Sigmoid colon (tissue), 7 donors: ENCODE results near the gene PANK2. TPM values are rescaled to one million over a fixed set of nuclear protein-coding genes. Genes with fewer than 3 reads are reported as not detected.
"Not testable (repeated sequence)": the region's sequence is repeated elsewhere in the genome, so short reads cannot be mapped to it uniquely, and the experiment has no call there.

ENCODE experiments used
- DNase-seq: peaks from one replicate; pipeline ENCODE4 v3.0.0-alpha.2; 2019
- H3K27ac ChIP-seq, 4 donors: fragments of 200-600 bp; sonication (generic); one replicate each; pipeline ENCODE4 v1.5.1; 2016 to 2019; ENCODE audit warnings: mild to moderate bottlenecking in 1 of 4
- H3K27me3 ChIP-seq, 3 donors: fragments of 200-600 bp; sonication (generic); one replicate each; pipeline ENCODE4 v1.5.1; 2019; ENCODE audit warnings: mild to moderate bottlenecking in 1 of 3
- H3K36me3 ChIP-seq, 4 donors: fragments of 200-600 bp; sonication (generic); one replicate each; pipeline ENCODE4 v1.5.1; 2016 to 2019
- H3K4me1 ChIP-seq, 4 donors: fragments of 200-600 bp; sonication (generic); one replicate each; pipeline ENCODE4 v1.5.1; 2017 to 2019
- H3K4me3 ChIP-seq, 4 donors: fragments of 200-600 bp; sonication (generic); one replicate each; pipeline ENCODE4 v1.5.1; 2017 to 2019; ENCODE audit warnings: mild to moderate bottlenecking in 2 of 4, moderate library complexity in 1 of 4
- H3K9me3 ChIP-seq, 4 donors: fragments of 200-600 bp in 3 of 4; sonication (generic) in 3 of 4; one replicate each; pipeline versions ENCODE4 v1.5.1 to v1.6.1; 2013 to 2019
- CTCF ChIP-seq, 4 experiments: fragments of 450-650 bp in 3 of 4; fragments of 200-600 bp in 1 of 4; IDR thresholded peaks; one replicate each; pipeline ENCODE4 v1.5.1; 2016 to 2019; ENCODE audit warnings: antibody characterized with exemption in 4 of 4, mild to moderate bottlenecking in 3 of 4, moderate library complexity in 2 of 4
- EP300 ChIP-seq, 4 donors: sonication (generic); formaldehyde crosslinking; IDR thresholded peaks; one replicate each; pipeline ENCODE4 v1.6.1; 2017; ENCODE audit warnings: antibody characterized with exemption in 4 of 4
- POLR2A ChIP-seq, 2 donors: fragments of 450-650 bp; IDR thresholded peaks; one replicate each; pipeline ENCODE4 v1.6.1; 2016; ENCODE audit warnings: antibody characterized with exemption in 2 of 2, mild to moderate bottlenecking in 2 of 2, moderate library complexity in 2 of 2
- POLR2AphosphoS5 ChIP-seq, 4 donors: sonication (generic); formaldehyde crosslinking; IDR thresholded peaks; one replicate each; pipeline ENCODE4 v1.6.1; 2017; ENCODE audit warnings: antibody characterized with exemption in 4 of 4
- WGBS, 2 donors: extraction: QIAGEN DNeasy Blood & Tissue Kit; methylation state at CpG; one replicate each; pipeline ENCODE4 v1.1.7; 2013; 5-methylcytosine and 5-hydroxymethylcytosine counted together
- intact Hi-C: fragments of 100-400 bp; cut with DNase I; formaldehyde crosslinking; loops from one replicate; pipeline ENCODE4 v1.15.1; 2023
- polyA plus RNA-seq, 3 donors: library from polyadenylated mRNA; stranded (reverse); fragments of 200-250 nt; gene quantifications; one replicate each; pipeline ENCODE4 v1.2.3, GENCODE V29; 2013
- total RNA-seq, 4 donors: library from RNA; depleted of rRNA; stranded (reverse); fragments of >200 nt; gene quantifications; one replicate each; pipeline ENCODE4 v1.1.0, GENCODE V29; 2016
- donor health status: healthy with polysubstance abuse.
- donor health status: Bipolar disorder and iron deficiency.
- donor health status: healthy.

Gene PANK2
- total RNA-seq (10 to 100 TPM; 35.1 to 43.2 (median 39.0) TPM), polyA plus RNA-seq (10 to 100 TPM; 16.2 to 26.1 (median 20.3) TPM)

- Histone ChIP-seq H3K4me1 (peaks cover 0 to 48% (median 42%) of the 10 kb centered on the region in 4 donors), H3K36me3 (no peaks in the 10 kb centered on the region), H3K27ac (peak within 1 kb of the TSS; percentile 95 to 98 (median 96)), H3K27me3 (no peaks in the 10 kb centered on the region), H3K4me3 (peak within 1 kb of the TSS; percentile 83 to 97 (median 89)), H3K9me3 (no peaks in the 10 kb centered on the region)
- intact Hi-C loops, result loop anchor here (2.0 to 5.0 kb wide), 4 partner anchors 46 to 1017 kb away; partner anchors contain the start of genes PTPRA and RNF24
- DNase-seq, result peak; percentile 100
- 0 to 1% methylated on average over 72 of the region's 72 CpGs for WGBS, 2 donors
- TF ChIP-seq CTCF (IDR thresholded peaks at IDR 0.05) (peak; percentile 24 to 58 (median 43)), POLR2A (IDR thresholded peaks at IDR 0.05) (peak; percentile 85 to 89), POLR2AphosphoS5 (IDR thresholded peaks at IDR 0.05) (peak; percentile 96 to 99 (median 98)), EP300 (IDR thresholded peaks at IDR 0.05) (no peak)
Measured at GRCh38 chr20:3888622-3889488, at the start of gene PANK2. Gene PANK2 (plus strand): TSS chr20:3889387.

GRCh38 chr20:3840201-3840600 is 49.0 kb upstream of the PANK2 start:
- H3K4me3 ChIP-seq, H3K4me1 ChIP-seq, H3K36me3 ChIP-seq, H3K27me3 ChIP-seq, DNase-seq, H3K27ac ChIP-seq, H3K9me3 ChIP-seq: not testable (repeated sequence)
- intact Hi-C loops, result loop anchor here (10.0 kb wide), 2 partner anchors 155 to 245 kb away; partner anchors contain the start of gene ADAM33
- 94 to 96% methylated on average over 7 of the region's 7 CpGs for WGBS, 2 donors

- Histone ChIP-seq H3K9me3 (no peaks in the 10 kb centered on the region), H3K27ac (no peak overlapping the region), H3K36me3 (no peaks in the 10 kb centered on the region), H3K27me3 (no peaks in the 10 kb centered on the region), H3K4me1 (peaks cover 0 to 13% (median 9%) of the 10 kb centered on the region in 4 donors), H3K4me3 (no peak overlapping the region)
- TF ChIP-seq POLR2A (IDR thresholded peaks at IDR 0.05), result no peak
- no peak for TF ChIP-seq EP300 (IDR thresholded peaks at IDR 0.05)
- no peak for TF ChIP-seq CTCF (IDR thresholded peaks at IDR 0.05)
- TF ChIP-seq POLR2AphosphoS5 (IDR thresholded peaks at IDR 0.05), result no peak
- no peak for DNase-seq
- WGBS, 2 donors, result 28 to 67% methylated on average over 7 of the region's 7 CpGs
- intact Hi-C loops, result loop anchor here (10.0 kb wide), 2 partner anchors 158 to 242 kb away; partner anchors contain the start of gene ADAM33
Measured at GRCh38 chr20:3842348-3842930, 46.7 kb upstream of the PANK2 start.

- WGBS, 2 donors, result 38 to 59% methylated on average over 5 of the region's 5 CpGs
- intact Hi-C loops, result loop anchor here (10.0 kb wide), 2 partner anchors 159 to 241 kb away; partner anchors contain the start of gene ADAM33
- H3K4me1 ChIP-seq, result peaks cover 0 to 21% (median 17%) of the 10 kb centered on the region in 4 donors
- no peaks in the 10 kb centered on the region for H3K27me3 ChIP-seq
- DNase-seq, result no peak
- H3K9me3 ChIP-seq, result no peaks in the 10 kb centered on the region
- no peaks in the 10 kb centered on the region for H3K36me3 ChIP-seq
- H3K4me3 ChIP-seq, result no peak overlapping the region
- no peak overlapping the region for H3K27ac ChIP-seq
- TF ChIP-seq CTCF (IDR thresholded peaks at IDR 0.05), result no peak
- TF ChIP-seq POLR2AphosphoS5 (IDR thresholded peaks at IDR 0.05), result no peak
- no peak for TF ChIP-seq POLR2A (IDR thresholded peaks at IDR 0.05)
- no peak for TF ChIP-seq EP300 (IDR thresholded peaks at IDR 0.05)
Measured at GRCh38 chr20:3843490-3843889, 45.7 kb upstream of the PANK2 start.

GRCh38 chr20:3843990-3844619 is 45.1 kb upstream of the PANK2 start:
- 91 to 96% methylated on average over 9 of the region's 9 CpGs for WGBS, 2 donors
- H3K27me3 ChIP-seq, DNase-seq, H3K27ac ChIP-seq, H3K4me3 ChIP-seq, H3K36me3 ChIP-seq, H3K9me3 ChIP-seq: not testable (repeated sequence)
- intact Hi-C loops, result loop anchor here (10.0 kb wide), 2 partner anchors 159 to 241 kb away; partner anchors contain the start of gene ADAM33
- H3K4me1 ChIP-seq, result peaks cover 0 to 25% (median 17%) of the 10 kb centered on the region in 4 donors
